Osteocyte (in vitro differentiated cells): ENCODE data around the gene ZNF587B. TPM values are rescaled to one million over a fixed set of nuclear protein-coding genes. Genes with fewer than 3 reads are reported as not detected.
"Not testable (repeated sequence)": the region's sequence is repeated elsewhere in the genome, so short reads cannot be mapped to it uniquely, and the experiment has no call there.

Experiments used
- DNase-seq: peaks from one replicate; pipeline ENCODE4 v3.0.0; 2021; ENCODE audit warnings: mixed read lengths; ENCODE audit not compliant: unreplicated experiment; ENCODE audit errors: extremely low spot score
- H3K27ac Mint-ChIP-seq: one replicate; pipeline ENCODE4 v1.8.0; 2021; ENCODE audit warnings: mild to moderate bottlenecking, mixed read lengths; ENCODE audit not compliant: unreplicated experiment
- H3K27me3 Mint-ChIP-seq: one replicate; pipeline ENCODE4 v1.8.0; 2021; ENCODE audit warnings: mixed read lengths; ENCODE audit not compliant: unreplicated experiment
- H3K36me3 Mint-ChIP-seq: one replicate; pipeline ENCODE4 v1.8.0; 2021; ENCODE audit warnings: mixed read lengths; ENCODE audit not compliant: unreplicated experiment
- H3K4me1 Mint-ChIP-seq: one replicate; pipeline ENCODE4 v1.8.0; 2021; ENCODE audit warnings: mixed read lengths; ENCODE audit not compliant: unreplicated experiment
- H3K4me3 Mint-ChIP-seq: one replicate; pipeline ENCODE4 v1.8.0; 2021; ENCODE audit warnings: mild to moderate bottlenecking, moderate library complexity, mixed read lengths; ENCODE audit not compliant: unreplicated experiment
- H3K9me3 Mint-ChIP-seq: one replicate; pipeline ENCODE4 v1.8.0; 2021; ENCODE audit warnings: mixed read lengths; ENCODE audit not compliant: unreplicated experiment
- total RNA-seq: library from RNA; stranded (reverse); gene quantifications from 2 replicates; pipeline ENCODE4 v1.2.1, GENCODE V29; 2021
- TF ChIP-seq, protein P1 (sequence below): fragments of 200-600 bp; sonication (generic); IDR thresholded peaks from 2 replicates; pipeline ENCODE4 v1.5.0; 2021; ENCODE audit warnings: antibody characterized with exemption, mild to moderate bottlenecking, moderate library complexity

The ZNF587B gene
- total RNA-seq, 1 donor from 2014 or later, result 14.4 TPM

DNA sequence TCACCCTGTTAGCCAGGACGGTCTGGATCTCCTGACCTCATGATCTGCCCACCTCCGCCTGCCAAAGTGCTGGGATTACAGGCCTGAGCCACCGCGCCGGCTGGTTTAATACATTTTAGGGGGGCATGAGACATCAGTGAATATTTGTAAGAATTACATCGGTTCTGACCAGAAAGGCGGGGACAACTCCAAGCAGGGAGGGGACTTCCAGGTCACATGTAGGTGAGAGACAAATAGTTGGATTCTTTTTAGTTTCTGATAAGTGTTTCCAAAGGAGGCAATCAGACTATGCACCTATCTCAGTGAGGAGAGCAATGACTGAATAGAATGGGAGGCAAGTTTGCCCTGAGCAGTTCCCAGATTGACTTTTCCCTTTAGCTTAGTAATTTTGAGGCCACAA, 11.7 kb upstream of the ZNF587B start:
- Mint-ChIP-seq H3K4me1 (peaks cover 31% of the 10 kb centered on the region), H3K27me3 (no peaks in the 10 kb centered on the region), H3K27ac (no peak overlapping the region)

DNA sequence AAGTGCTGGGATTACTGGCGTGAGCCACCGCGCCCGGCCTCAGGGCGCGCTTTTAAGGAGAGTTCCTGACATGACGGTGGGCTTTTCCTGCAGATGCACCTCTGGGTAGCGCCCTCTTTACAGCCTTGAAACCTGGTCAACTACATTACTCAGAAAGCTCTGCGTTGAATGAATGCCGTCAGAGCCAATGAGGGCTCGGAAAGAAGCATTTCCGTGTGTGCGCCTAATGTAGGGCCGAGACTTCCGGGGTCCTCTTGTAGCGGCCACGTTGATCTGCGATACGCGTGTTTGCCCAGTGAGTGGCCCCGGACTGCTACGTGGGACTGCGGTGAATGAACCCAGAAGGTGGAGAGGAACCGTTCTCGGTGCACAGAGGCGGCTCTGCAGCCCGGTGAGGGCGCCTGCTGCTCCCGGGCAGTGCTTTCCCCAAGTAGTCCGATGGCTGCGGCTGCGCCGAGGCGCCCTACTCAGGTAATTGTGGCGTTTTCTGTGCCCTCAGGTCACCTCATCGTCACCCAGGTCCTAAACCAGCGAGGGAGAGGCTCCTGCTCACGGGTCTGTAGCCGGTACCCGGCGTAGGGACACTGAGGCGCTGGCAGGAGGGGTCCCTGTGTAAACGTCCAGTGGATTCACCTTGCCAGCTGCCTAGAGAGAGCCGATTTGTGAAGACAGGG, 10.5 kb upstream of the ZNF587B start:
- peaks cover 25% of the 10 kb centered on the region for H3K4me1 Mint-ChIP-seq
- peak; percentile 89 for DNase-seq
- peaks cover 14% of the 10 kb centered on the region for H3K36me3 Mint-ChIP-seq
- H3K27me3 Mint-ChIP-seq, result no peaks in the 10 kb centered on the region
- H3K27ac Mint-ChIP-seq, result peak overlapping the region; percentile 95
- H3K9me3 Mint-ChIP-seq, result no peaks in the 10 kb centered on the region
- TF ChIP-seq, protein P1, sequence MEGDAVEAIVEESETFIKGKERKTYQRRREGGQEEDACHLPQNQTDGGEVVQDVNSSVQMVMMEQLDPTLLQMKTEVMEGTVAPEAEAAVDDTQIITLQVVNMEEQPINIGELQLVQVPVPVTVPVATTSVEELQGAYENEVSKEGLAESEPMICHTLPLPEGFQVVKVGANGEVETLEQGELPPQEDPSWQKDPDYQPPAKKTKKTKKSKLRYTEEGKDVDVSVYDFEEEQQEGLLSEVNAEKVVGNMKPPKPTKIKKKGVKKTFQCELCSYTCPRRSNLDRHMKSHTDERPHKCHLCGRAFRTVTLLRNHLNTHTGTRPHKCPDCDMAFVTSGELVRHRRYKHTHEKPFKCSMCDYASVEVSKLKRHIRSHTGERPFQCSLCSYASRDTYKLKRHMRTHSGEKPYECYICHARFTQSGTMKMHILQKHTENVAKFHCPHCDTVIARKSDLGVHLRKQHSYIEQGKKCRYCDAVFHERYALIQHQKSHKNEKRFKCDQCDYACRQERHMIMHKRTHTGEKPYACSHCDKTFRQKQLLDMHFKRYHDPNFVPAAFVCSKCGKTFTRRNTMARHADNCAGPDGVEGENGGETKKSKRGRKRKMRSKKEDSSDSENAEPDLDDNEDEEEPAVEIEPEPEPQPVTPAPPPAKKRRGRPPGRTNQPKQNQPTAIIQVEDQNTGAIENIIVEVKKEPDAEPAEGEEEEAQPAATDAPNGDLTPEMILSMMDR, result peak; percentile 19
- peak overlapping the region; percentile 95 for H3K4me3 Mint-ChIP-seq

More for the DNA sequence above, 11.7 kb upstream of the ZNF587B start:
- DNase-seq, result no peak
- TF ChIP-seq, protein P1, result no peak
- H3K9me3 Mint-ChIP-seq, result no peaks in the 10 kb centered on the region
- H3K36me3 Mint-ChIP-seq, result peaks cover 10% of the 10 kb centered on the region
- peak overlapping the region; percentile 45 for H3K4me3 Mint-ChIP-seq

DNA sequence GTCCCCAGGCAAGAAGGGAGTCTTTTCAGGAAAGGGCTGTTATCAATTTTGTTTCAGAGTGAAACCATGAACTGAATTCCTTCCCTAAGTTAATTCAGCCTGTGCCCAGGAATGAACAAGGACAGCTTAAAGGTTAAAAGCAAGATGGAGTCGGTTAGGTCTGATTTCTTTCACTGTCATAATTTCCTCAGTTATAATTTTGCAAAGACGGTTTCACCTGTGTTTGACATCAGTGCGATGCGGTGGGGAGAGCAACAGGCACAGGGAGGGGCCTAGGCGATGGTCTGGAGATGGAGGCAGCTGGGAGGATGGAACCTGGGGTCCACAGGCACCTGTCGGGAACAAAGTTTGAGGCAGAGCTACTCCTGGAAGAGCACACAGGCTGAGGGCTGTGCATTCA, 9.5 kb upstream of the ZNF587B start:
- DNase-seq, result no peak
- H3K4me3 Mint-ChIP-seq, result peak overlapping the region; percentile 95
- H3K36me3 Mint-ChIP-seq, result peaks cover 14% of the 10 kb centered on the region
- H3K9me3 Mint-ChIP-seq, result no peaks in the 10 kb centered on the region
- no peak overlapping the region for H3K27ac Mint-ChIP-seq
- H3K27me3 Mint-ChIP-seq, result no peaks in the 10 kb centered on the region
- TF ChIP-seq, protein P1, result no peak
- peaks cover 19% of the 10 kb centered on the region for H3K4me1 Mint-ChIP-seq

DNA sequence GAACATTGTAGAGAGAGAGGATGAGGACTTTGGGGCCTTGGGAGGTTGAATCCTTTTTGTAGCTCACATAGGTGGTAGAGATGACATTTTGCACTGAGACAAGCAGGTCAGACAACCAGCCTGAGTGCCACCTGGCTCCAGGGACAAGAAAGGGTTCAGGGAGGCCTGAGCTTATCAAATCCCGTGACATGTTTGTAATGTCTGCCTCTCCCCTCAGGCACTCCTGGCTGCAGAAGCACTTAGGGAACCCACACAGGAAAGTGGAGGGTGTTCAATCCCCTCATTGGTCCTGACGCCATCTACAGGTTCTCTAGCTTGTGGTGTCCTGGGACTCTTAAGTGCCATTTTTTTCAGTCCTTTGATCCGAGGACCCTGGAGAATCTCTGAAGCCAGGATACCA, 9.0 kb upstream of the ZNF587B start:
- Mint-ChIP-seq H3K4me1 (peaks cover 19% of the 10 kb centered on the region), H3K4me3 (peak overlapping the region; percentile 95), H3K36me3 (peaks cover 18% of the 10 kb centered on the region)
- H3K27me3 Mint-ChIP-seq, H3K27ac Mint-ChIP-seq, H3K9me3 Mint-ChIP-seq, DNase-seq: not testable (repeated sequence)

DNA sequence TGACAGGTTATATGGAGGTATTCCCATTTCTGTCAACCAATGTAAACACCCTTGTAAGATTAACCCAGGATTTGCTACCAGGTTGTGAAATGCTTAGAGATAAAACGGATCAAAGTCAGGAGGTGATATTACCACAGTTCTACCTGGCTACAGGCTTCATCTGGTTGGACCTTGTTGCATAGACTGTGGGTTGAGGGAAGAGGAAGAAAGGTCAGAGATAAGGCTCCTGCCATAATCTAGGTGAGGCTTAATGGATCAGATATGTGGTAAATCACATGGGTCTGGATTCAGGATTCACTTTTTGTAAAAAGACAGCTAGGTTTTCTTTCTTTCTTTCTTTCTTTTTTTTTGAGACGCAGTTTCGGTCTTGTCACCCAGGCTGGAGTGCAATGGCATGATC, 8.6 kb upstream of the ZNF587B start:
- H3K4me3 Mint-ChIP-seq, DNase-seq, H3K27me3 Mint-ChIP-seq, H3K27ac Mint-ChIP-seq, H3K9me3 Mint-ChIP-seq: not testable (repeated sequence)
- H3K36me3 Mint-ChIP-seq, result peaks cover 19% of the 10 kb centered on the region
- peaks cover 19% of the 10 kb centered on the region for H3K4me1 Mint-ChIP-seq

DNA sequence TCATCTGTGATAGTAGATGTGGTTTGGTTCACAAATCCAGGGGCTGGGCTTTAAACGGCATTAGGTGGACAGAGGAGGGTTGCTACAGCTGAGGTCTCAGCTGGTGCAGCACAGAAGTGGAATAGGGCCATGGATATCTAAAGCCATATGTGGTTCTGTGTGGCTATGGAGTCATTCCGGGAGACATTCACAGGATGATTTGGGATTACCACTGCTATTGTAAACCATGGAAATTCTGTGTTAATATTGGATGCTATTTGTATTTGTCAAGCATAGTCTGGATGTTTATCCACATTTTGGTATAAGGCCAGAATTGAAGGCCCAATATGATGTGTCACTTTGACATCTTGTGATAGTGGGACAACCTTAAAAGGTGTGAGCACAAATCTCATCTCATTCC, 6.9 kb upstream of the ZNF587B start:
- DNase-seq, H3K4me3 Mint-ChIP-seq, H3K27ac Mint-ChIP-seq, H3K9me3 Mint-ChIP-seq, H3K27me3 Mint-ChIP-seq: not testable (repeated sequence)
- Mint-ChIP-seq H3K4me1 (peaks cover 19% of the 10 kb centered on the region), H3K36me3 (peaks cover 26% of the 10 kb centered on the region)

DNA sequence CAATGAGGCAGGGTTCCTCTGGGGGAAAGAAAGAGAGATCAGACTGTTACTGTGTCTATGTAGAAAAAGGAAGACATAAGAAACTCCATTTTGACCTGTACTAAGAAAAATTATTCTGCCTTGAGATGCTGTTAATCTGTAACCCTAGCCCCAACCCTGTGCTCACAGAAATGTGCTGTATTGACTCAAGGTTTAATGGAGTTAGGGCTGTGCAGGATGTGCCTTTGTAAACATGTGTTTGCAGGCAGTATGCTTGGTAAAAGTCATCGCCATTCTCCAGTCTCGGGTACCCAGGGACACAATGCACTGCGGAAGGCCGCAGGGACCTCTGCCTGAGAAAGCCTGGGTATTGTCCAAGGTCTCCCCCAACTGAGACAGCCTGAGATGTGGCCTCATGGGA, 6.5 kb upstream of the ZNF587B start:
- not testable (repeated sequence) for H3K4me3 Mint-ChIP-seq
- H3K36me3 Mint-ChIP-seq, result peaks cover 26% of the 10 kb centered on the region

More for the DNA sequence above, 6.5 kb upstream of the ZNF587B start:
- not testable (repeated sequence) for H3K9me3 Mint-ChIP-seq, H3K27ac Mint-ChIP-seq, DNase-seq, H3K27me3 Mint-ChIP-seq
- peaks cover 19% of the 10 kb centered on the region for H3K4me1 Mint-ChIP-seq
